ENCODE results near the gene DTYMK. TPM values are rescaled to one million over a fixed set of nuclear protein-coding genes. Genes with fewer than 3 reads are reported as not detected.

DTYMK gene
- total RNA-seq, result 7.4 and 58.7 TPM in 2 replicates

GRCh38 chr2:241686650-241687425, at the start of gene DTYMK:
Gene DTYMK (minus strand): TSS chr2:241686815. CDS start chr2:241686783, 32 bp downstream.

GRCh38 chr2:241734467-241735208, 48.0 kb upstream of the DTYMK start, which contains the start of gene D2HGDH:
Gene D2HGDH (plus strand): TSS chr2:241734630. CDS start chr2:241735225, 595 bp downstream.

GRCh38 chr2:241701399-241702154, 15.0 kb upstream of the DTYMK start, which contains the start of gene ING5:
Gene ING5 (plus strand): TSS chr2:241702039. CDS start chr2:241702066, 27 bp downstream.

GRCh38 chr2:241637018-241637794, 49.4 kb downstream of the DTYMK start, which contains the start of the genes ATG4B and THAP4:
Gene ATG4B (plus strand): TSS chr2:241637693. CDS start chr2:241637715, 22 bp downstream.
Gene THAP4 (minus strand): TSS chr2:241637158. CDS start chr2:241637017, 141 bp downstream.

Other genes with a start within 250 kb of the DTYMK start
- 240 and 272 TPM in 2 replicates for gene STK25, start 178.2 kb downstream of the DTYMK start, total RNA-seq
- 37.4 and 37.9 TPM in 2 replicates for gene BOK, start 128.1 kb downstream of the DTYMK start, total RNA-seq
- gene THAP4, start 49.7 kb downstream of the DTYMK start, total RNA-seq, result 50.8 and 62.6 TPM in 2 replicates
- gene ATG4B, start 49.1 kb downstream of the DTYMK start, total RNA-seq, result 61.7 and 72.2 TPM in 2 replicates
- gene ING5, start 15.2 kb upstream of the DTYMK start, total RNA-seq, result 12.7 and 18.8 TPM in 2 replicates
- gene D2HGDH, start 47.8 kb upstream of the DTYMK start, total RNA-seq, result 15.8 and 22.8 TPM in 2 replicates
- 0.14 TPM in 1 of 2 replicates, not detected in the other for gene GAL3ST2, start 90.0 kb upstream of the DTYMK start, total RNA-seq
- gene NEU4, start 122.4 kb upstream of the DTYMK start, total RNA-seq, result 0.57 TPM in 1 of 2 replicates, not detected in the other
- not detected in 2 replicates for gene PDCD1, start 172.1 kb upstream of the DTYMK start, total RNA-seq
- not detected in 2 replicates for gene RTP5, start 182.9 kb upstream of the DTYMK start, total RNA-seq

All from placental pericyte (primary cell).